Hepatocyte (in vitro differentiated cells): ENCODE results near the gene PGAP2.

Experiments
- EZH2 ChIP-seq: fragments of 200-600 bp; sonication (generic); IDR thresholded peaks from 2 replicates; pipeline ENCODE4 v1.6.1; 2016; ENCODE audit warnings: antibody characterized with exemption, mild to moderate bottlenecking, borderline replicate concordance
- EZH2phosphoT487 ChIP-seq: fragments of 200-600 bp; sonication (generic); IDR thresholded peaks from one replicate; pipeline ENCODE4 v1.6.1; 2018; ENCODE audit warnings: antibody characterized with exemption, mild to moderate bottlenecking, low read depth, moderate library complexity; ENCODE audit not compliant: unreplicated experiment, severe bottlenecking
- TF ChIP-seq, protein P1 (sequence below): fragments of 200-600 bp; sonication (generic); IDR thresholded peaks from 2 replicates; pipeline ENCODE4 v1.5.1; 2016; ENCODE audit warnings: antibody characterized with exemption, mild to moderate bottlenecking; ENCODE audit not compliant: poor library complexity

- TF ChIP-seq EZH2 (no peak), EZH2phosphoT487 (no peak)
- TF ChIP-seq, protein P1, sequence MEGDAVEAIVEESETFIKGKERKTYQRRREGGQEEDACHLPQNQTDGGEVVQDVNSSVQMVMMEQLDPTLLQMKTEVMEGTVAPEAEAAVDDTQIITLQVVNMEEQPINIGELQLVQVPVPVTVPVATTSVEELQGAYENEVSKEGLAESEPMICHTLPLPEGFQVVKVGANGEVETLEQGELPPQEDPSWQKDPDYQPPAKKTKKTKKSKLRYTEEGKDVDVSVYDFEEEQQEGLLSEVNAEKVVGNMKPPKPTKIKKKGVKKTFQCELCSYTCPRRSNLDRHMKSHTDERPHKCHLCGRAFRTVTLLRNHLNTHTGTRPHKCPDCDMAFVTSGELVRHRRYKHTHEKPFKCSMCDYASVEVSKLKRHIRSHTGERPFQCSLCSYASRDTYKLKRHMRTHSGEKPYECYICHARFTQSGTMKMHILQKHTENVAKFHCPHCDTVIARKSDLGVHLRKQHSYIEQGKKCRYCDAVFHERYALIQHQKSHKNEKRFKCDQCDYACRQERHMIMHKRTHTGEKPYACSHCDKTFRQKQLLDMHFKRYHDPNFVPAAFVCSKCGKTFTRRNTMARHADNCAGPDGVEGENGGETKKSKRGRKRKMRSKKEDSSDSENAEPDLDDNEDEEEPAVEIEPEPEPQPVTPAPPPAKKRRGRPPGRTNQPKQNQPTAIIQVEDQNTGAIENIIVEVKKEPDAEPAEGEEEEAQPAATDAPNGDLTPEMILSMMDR: no peak
These were observed 51.1 kb downstream of the PGAP2 start for GRCh38 chr11:3859373-3859881.
